ENCODE results near the gene CTU2. TPM values are rescaled to one million over a fixed set of nuclear protein-coding genes. Genes with fewer than 3 reads are reported as not detected.

The CTU2 gene
- polyA plus RNA-seq, 1 of the 3 experiments (the other 2 are of a cell fraction): 16.2 TPM

GRCh38 chr16:88742896-88743605, 36.7 kb downstream of the CTU2 start:
- peaks cover 32% of the 10 kb centered on the region for H4K20me1 ChIP-seq (ENCODE audit: insufficient read depth)
- no peak for TF ChIP-seq MEF2A (IDR thresholded peaks at IDR 0.05; ENCODE audit: borderline replicate concordance, low read depth)
- TF ChIP-seq FOXM1 (IDR thresholded peaks at IDR 0.05; ENCODE audit: low read depth): no peak
- H3K9me3 ChIP-seq: no peaks in the 10 kb centered on the region
- no peak overlapping the region for H3K4me2 ChIP-seq
- H2AFZ ChIP-seq (ENCODE audit: low read depth): no peak overlapping the region
- peaks cover 33% of the 10 kb centered on the region; the same call in 1 of the 2 replicates for H3K79me2 ChIP-seq (ENCODE audit: insufficient read depth)
- peaks cover 0 to 3% of the 10 kb centered on the region in 2 experiments; a peak in 1 of 4 replicates for H3K4me1 ChIP-seq (ENCODE audit: control insufficient read depth in 1 of 2, insufficient read depth in 2 of 2, low read depth in 1 of 2, low read length in 1 of 2)
- POLR2A ChIA-PET: no interaction called here
- CTCF ChIA-PET: interaction anchor here (0.7 to 17.4 kb wide), 14 partner anchors 8 to 473 kb away, joined by 3 to 540 read pairs (median 4); partner anchors contain the start of gene PIEZO1
- DNase-seq: no peak
- no peak overlapping the region for H3K9ac ChIP-seq
- 79% methylated on average over 6 of the region's 19 CpGs for WGBS (ENCODE audit: low lambda C conversion rate)
- no peak overlapping the region for H3K4me3 ChIP-seq (ENCODE audit: low read depth in 2 of 2, low read length in 1 of 2)
- H3K36me3 ChIP-seq (replicated peaks in 1 of 2; ENCODE audit: control insufficient read depth in 1 of 2, insufficient read depth in 2 of 2, low read length in 1 of 2): peaks cover 0 to 18% of the 10 kb centered on the region in 2 experiments
- H3K27ac ChIP-seq (ENCODE audit: low read depth in 2 of 2, low read length in 1 of 2): no peak overlapping the region
- no peaks in the 10 kb centered on the region for H3K9me2 ChIP-seq
- H3F3A ChIP-seq (replicated peaks; ENCODE audit: insufficient read depth): peaks cover 5% of the 10 kb centered on the region
- H3K27me3 ChIP-seq (ENCODE audit: insufficient read depth): no peaks in the 10 kb centered on the region

DNA sequence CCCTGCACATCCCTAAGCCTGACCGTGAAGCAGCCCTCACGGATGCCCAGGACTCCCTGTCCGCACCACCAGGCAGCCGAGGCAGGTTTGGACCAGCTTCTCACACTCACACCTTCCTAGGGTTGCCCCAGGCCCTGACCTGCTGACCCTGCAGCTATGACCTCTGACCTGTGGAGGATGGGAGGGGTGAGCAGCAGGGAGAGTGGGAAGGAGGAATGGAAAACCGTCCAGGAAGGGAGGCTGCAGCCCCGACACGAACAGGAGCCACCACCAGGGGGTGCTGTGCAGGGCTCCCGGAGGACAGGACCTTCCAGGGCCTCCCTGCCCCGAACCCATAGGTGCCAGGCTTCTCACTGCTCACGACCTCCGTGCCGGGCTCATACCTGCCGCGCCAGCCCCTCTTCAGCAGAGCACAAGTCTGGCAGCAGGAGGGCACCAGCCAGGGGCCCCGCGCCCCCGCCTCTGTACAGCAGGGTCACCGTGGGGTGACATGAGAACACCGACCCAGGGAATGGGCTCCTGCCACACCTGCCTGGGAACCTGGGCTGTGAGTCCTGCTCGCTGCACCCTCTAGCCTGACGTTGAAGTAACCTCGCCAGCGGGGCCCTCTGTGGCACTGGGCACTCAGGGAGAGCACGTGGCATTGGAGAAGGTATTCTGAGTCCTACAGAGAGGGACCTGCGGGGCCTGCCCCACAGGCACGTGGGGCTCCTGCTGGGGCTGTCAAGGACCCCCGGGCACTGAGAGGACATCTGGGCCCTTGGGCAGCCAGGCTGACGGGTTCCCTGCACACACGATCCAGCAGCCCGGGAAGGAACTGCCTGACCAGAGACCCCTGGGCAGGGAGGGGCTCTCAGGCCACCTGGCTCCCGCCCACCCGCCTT, 37.6 kb downstream of the CTU2 start:
- Histone ChIP-seq H3K36me3 (replicated peaks in 1 of 2; ENCODE audit: control insufficient read depth in 1 of 2, insufficient read depth in 2 of 2, low read length in 1 of 2) (peaks cover 0 to 18% of the 10 kb centered on the region in 2 experiments), H3K27me3 (ENCODE audit: insufficient read depth) (no peaks in the 10 kb centered on the region), H3K4me1 (ENCODE audit: control insufficient read depth in 1 of 2, insufficient read depth in 2 of 2, low read depth in 1 of 2, low read length in 1 of 2) (peaks cover 0 to 3% of the 10 kb centered on the region in 2 experiments; a peak in 1 of 4 replicates), H3F3A (replicated peaks; ENCODE audit: insufficient read depth) (peaks cover 4% of the 10 kb centered on the region), H4K20me1 (ENCODE audit: insufficient read depth) (peaks cover 30% of the 10 kb centered on the region), H3K79me2 (ENCODE audit: insufficient read depth) (peaks cover 42% of the 10 kb centered on the region; the same call in 1 of the 2 replicates), H3K9me2 (no peaks in the 10 kb centered on the region), H3K27ac (ENCODE audit: low read depth in 2 of 2, low read length in 1 of 2) (no peak overlapping the region), H2AFZ (ENCODE audit: low read depth) (no peak overlapping the region), H3K4me2 (no peak overlapping the region), H3K4me3 (ENCODE audit: low read depth in 2 of 2, low read length in 1 of 2) (peak overlapping the region in 1 of 2 experiments; percentile 9; a peak in 1 of 4 replicates), H3K9me3 (no peaks in the 10 kb centered on the region), H3K9ac (no peak overlapping the region)
- POLR2A ChIA-PET: no interaction called here
- 56% methylated on average over 13 of the region's 32 CpGs for WGBS (ENCODE audit: low lambda C conversion rate)
- CTCF ChIA-PET: interaction anchor here (0.7 to 30.9 kb wide), 16 partner anchors 4 to 472 kb away, joined by 3 to 540 read pairs (median 4); partner anchors contain the start of gene PIEZO1
- TF ChIP-seq SMC3 (IDR thresholded peaks at IDR 0.05; ENCODE audit: low read depth, low read length) (peak; percentile 87), ELF1 (IDR thresholded peaks at IDR 0.05) (no peak), CTCF (IDR thresholded peaks at IDR 0.05) (peak; percentile 81), CHD2 (IDR thresholded peaks at IDR 0.05; ENCODE audit: low read length, partially characterized antibody) (no peak), RAD21 (IDR thresholded peaks at IDR 0.05; ENCODE audit: low read length) (peak; percentile 64)
- peak; percentile 95 for DNase-seq
